Right lobe of liver (tissue), 4 donors: ENCODE results near the gene ARHGAP40.

Experiments used
- POLR2A ChIP-seq: fragments of 450-650 bp; IDR thresholded peaks from one replicate; pipeline ENCODE4 v1.6.1; 2017; ENCODE audit warnings: antibody characterized with exemption, mild to moderate bottlenecking
- TF ChIP-seq, protein P1 (sequence below), 4 donors: fragments of 200-600 bp in 3 of 4; fragments of 450-650 bp in 1 of 4; IDR thresholded peaks; one replicate each; pipeline versions ENCODE4 v1.5.1 to v1.8.0; 2016 to 2022; ENCODE audit warnings: antibody characterized with exemption in 4 of 4, mild to moderate bottlenecking in 2 of 4
- donor health status: DM: no; HTN: no; CAD: no.
- donor health status: DM: no; HTN: no; CAD: no.
- donor health status: DM: no; HTN: yes; CAD: no.

DNA sequence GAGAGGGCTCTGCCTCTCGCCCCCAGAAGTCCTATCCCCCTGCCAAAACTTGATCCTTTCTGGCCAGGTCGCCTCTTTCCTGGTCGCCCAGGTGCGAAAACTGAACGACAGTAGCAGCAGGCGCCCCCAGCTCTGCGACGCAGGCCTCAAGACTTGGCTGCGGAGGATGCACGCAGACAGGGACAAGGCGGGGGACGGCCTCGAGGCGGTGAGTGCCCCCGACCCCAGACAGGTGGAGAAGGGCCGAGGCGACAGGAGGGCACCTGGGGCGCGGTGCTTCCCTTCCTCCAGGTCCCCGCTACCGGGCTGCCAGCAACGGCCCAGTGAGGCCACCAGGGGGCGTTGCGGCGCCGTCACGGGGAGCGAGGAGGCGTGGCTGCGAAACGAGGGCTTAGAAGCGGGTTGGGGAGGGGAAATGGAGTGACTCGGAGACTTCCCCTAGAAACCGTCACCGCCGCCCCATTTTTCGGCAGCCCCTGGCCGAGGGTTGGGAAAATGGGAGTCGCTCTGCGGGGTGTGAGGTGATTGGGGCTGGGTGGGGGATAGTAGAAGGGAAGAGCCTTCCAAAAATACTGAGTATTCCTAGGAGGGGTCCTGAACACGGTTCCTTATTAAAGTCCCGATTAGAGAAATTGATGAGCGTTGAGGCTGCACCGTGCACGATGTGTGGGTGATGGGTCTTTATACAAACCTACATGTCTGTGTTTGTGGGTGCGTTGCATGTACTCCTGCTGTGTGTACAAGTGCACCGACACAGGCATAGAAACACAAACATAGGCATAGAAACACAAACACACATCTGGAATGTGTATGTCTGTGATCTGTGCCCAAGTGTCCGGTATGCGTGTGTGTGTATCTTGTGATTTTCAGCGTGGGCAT lies 44.6 kb downstream of the ARHGAP40 start:
- TF ChIP-seq POLR2A, result no peak
- TF ChIP-seq, protein P1, sequence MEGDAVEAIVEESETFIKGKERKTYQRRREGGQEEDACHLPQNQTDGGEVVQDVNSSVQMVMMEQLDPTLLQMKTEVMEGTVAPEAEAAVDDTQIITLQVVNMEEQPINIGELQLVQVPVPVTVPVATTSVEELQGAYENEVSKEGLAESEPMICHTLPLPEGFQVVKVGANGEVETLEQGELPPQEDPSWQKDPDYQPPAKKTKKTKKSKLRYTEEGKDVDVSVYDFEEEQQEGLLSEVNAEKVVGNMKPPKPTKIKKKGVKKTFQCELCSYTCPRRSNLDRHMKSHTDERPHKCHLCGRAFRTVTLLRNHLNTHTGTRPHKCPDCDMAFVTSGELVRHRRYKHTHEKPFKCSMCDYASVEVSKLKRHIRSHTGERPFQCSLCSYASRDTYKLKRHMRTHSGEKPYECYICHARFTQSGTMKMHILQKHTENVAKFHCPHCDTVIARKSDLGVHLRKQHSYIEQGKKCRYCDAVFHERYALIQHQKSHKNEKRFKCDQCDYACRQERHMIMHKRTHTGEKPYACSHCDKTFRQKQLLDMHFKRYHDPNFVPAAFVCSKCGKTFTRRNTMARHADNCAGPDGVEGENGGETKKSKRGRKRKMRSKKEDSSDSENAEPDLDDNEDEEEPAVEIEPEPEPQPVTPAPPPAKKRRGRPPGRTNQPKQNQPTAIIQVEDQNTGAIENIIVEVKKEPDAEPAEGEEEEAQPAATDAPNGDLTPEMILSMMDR (IDR thresholded peaks at IDR 0.05), result peak; percentile 93 to 99 (median 96)
